Measurements from ENCODE around the gene BCLAF1.

The BCLAF1 gene

GRCh38 chr6:136284909-136285308, 4.7 kb downstream of the BCLAF1 start:
- no peak for TF ChIP-seq BACH2 (CRISPR knock-in tag; IDR thresholded peaks at IDR 0.05; ENCODE audit: borderline replicate concordance)
- TF ChIP-seq CSDC2 (CRISPR knock-in tag; IDR thresholded peaks at IDR 0.05): no peak
- TF ChIP-seq ZNF8 (CRISPR knock-in tag; IDR thresholded peaks at IDR 0.05): no peak
- TF ChIP-seq ARNTL (CRISPR knock-in tag; IDR thresholded peaks at IDR 0.05; ENCODE audit: borderline replicate concordance, low read depth): no peak
- TF ChIP-seq TCF4 (CRISPR knock-in tag; IDR thresholded peaks at IDR 0.05; ENCODE audit: borderline replicate concordance): no peak
- TF ChIP-seq RARB (CRISPR knock-in tag; IDR thresholded peaks at IDR 0.05): no peak
- TF ChIP-seq TOX (CRISPR knock-in tag; IDR thresholded peaks at IDR 0.05; ENCODE audit: borderline replicate concordance): no peak
- TF ChIP-seq, protein P1, sequence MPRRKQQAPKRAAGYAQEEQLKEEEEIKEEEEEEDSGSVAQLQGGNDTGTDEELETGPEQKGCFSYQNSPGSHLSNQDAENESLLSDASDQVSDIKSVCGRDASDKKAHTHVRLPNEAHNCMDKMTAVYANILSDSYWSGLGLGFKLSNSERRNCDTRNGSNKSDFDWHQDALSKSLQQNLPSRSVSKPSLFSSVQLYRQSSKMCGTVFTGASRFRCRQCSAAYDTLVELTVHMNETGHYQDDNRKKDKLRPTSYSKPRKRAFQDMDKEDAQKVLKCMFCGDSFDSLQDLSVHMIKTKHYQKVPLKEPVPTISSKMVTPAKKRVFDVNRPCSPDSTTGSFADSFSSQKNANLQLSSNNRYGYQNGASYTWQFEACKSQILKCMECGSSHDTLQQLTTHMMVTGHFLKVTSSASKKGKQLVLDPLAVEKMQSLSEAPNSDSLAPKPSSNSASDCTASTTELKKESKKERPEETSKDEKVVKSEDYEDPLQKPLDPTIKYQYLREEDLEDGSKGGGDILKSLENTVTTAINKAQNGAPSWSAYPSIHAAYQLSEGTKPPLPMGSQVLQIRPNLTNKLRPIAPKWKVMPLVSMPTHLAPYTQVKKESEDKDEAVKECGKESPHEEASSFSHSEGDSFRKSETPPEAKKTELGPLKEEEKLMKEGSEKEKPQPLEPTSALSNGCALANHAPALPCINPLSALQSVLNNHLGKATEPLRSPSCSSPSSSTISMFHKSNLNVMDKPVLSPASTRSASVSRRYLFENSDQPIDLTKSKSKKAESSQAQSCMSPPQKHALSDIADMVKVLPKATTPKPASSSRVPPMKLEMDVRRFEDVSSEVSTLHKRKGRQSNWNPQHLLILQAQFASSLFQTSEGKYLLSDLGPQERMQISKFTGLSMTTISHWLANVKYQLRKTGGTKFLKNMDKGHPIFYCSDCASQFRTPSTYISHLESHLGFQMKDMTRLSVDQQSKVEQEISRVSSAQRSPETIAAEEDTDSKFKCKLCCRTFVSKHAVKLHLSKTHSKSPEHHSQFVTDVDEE (CRISPR knock-in tag; IDR thresholded peaks at IDR 0.05): no peak
- TF ChIP-seq ISL1 (CRISPR knock-in tag; IDR thresholded peaks at IDR 0.05): no peak
- no peak for TF ChIP-seq ZFP30 (CRISPR knock-in tag; IDR thresholded peaks at IDR 0.05)
- no peak for TF ChIP-seq ZNF70 (CRISPR knock-in tag; IDR thresholded peaks at IDR 0.05)
- TF ChIP-seq, protein P2, sequence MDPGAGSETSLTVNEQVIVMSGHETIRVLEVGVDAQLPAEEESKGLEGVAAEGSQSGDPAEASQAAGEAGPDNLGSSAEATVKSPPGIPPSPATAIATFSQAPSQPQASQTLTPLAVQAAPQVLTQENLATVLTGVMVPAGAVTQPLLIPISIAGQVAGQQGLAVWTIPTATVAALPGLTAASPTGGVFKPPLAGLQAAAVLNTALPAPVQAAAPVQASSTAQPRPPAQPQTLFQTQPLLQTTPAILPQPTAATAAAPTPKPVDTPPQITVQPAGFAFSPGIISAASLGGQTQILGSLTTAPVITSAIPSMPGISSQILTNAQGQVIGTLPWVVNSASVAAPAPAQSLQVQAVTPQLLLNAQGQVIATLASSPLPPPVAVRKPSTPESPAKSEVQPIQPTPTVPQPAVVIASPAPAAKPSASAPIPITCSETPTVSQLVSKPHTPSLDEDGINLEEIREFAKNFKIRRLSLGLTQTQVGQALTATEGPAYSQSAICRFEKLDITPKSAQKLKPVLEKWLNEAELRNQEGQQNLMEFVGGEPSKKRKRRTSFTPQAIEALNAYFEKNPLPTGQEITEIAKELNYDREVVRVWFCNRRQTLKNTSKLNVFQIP (CRISPR knock-in tag; IDR thresholded peaks at IDR 0.05; ENCODE audit: borderline replicate concordance, low read depth): no peak
- no peak for TF ChIP-seq SNAI2 (CRISPR knock-in tag; IDR thresholded peaks at IDR 0.05)
- TF ChIP-seq ZFP3 (CRISPR knock-in tag; IDR thresholded peaks at IDR 0.05): no peak
- no peak for TF ChIP-seq ZNF565 (CRISPR knock-in tag; conservative IDR thresholded peaks at IDR 0.05; ENCODE audit: low read depth)
- TF ChIP-seq CREB5 (CRISPR knock-in tag; IDR thresholded peaks at IDR 0.05; ENCODE audit: low read depth): no peak
- no peak for TF ChIP-seq GLIS3 (CRISPR knock-in tag; IDR thresholded peaks at IDR 0.05)
- TF ChIP-seq, protein P3, sequence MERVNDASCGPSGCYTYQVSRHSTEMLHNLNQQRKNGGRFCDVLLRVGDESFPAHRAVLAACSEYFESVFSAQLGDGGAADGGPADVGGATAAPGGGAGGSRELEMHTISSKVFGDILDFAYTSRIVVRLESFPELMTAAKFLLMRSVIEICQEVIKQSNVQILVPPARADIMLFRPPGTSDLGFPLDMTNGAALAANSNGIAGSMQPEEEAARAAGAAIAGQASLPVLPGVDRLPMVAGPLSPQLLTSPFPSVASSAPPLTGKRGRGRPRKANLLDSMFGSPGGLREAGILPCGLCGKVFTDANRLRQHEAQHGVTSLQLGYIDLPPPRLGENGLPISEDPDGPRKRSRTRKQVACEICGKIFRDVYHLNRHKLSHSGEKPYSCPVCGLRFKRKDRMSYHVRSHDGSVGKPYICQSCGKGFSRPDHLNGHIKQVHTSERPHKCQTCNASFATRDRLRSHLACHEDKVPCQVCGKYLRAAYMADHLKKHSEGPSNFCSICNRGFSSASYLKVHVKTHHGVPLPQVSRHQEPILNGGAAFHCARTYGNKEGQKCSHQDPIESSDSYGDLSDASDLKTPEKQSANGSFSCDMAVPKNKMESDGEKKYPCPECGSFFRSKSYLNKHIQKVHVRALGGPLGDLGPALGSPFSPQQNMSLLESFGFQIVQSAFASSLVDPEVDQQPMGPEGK (CRISPR knock-in tag; IDR thresholded peaks at IDR 0.05; ENCODE audit: borderline replicate concordance): no peak
- ATAC-seq: no peak

DNA sequence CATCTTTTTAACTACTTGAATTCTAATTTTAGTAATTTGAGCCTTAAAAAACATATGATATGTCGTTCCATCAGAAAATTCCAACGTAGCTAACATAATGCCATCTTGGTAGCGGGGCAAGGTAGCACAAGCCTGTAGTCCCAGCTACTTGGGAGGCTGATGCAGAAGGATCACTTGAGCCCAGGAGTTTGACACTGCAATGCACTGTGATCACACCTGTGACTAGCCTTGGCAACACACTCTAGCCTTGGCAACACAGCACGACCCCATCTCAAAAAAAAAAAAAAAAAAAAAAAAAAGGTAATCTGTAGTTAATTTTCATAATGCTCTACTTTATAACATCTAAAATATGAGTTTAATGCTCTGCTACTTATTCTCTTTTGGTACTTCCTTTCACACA, 6.7 kb downstream of the BCLAF1 start:
- TF ChIP-seq, protein P2 (CRISPR knock-in tag; IDR thresholded peaks at IDR 0.05; ENCODE audit: borderline replicate concordance, low read depth): no peak
- ATAC-seq: no peak

DNA sequence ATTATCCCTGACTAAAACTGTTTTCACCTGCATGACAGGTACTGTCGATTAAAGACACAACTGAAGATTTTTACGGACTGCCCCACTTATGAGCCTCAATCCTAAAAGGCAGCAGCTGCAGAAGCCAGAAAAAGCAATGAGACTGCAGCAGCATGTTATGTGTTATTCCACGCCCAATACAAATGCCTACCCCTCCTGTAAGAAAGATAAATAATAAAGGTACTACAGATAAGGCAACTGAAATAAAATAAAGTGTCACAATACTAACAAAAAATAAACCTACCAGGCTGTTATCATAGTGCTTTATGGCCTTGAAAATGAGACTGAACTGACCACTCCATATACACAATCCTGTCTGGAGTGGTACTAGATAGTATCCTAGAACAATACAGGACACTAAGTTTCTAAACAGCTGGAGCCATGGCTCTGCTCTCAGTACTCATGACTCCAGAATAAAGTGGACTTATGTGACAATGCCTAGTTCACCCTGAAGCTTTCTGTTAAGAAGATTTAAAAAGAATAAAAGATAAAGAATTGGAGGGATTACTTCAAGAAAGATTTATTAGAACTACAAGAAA, 9.5 kb downstream of the BCLAF1 start:
- TF ChIP-seq CSDC2 (CRISPR knock-in tag; IDR thresholded peaks at IDR 0.05) (no peak), CSRNP3 (CRISPR knock-in tag; IDR thresholded peaks at IDR 0.05) (no peak), PPARA (CRISPR knock-in tag; IDR thresholded peaks at IDR 0.05; ENCODE audit: borderline replicate concordance) (no peak), ZFP3 (CRISPR knock-in tag; IDR thresholded peaks at IDR 0.05) (no peak), GLIS3 (CRISPR knock-in tag; IDR thresholded peaks at IDR 0.05) (no peak), ZNF8 (CRISPR knock-in tag; IDR thresholded peaks at IDR 0.05) (no peak), RARB (CRISPR knock-in tag; IDR thresholded peaks at IDR 0.05) (no peak)
- TF ChIP-seq, protein P1 (CRISPR knock-in tag; IDR thresholded peaks at IDR 0.05): no peak
- TF ChIP-seq, protein P3 (CRISPR knock-in tag; IDR thresholded peaks at IDR 0.05; ENCODE audit: borderline replicate concordance): no peak
- ATAC-seq: no peak
